HepG2 (cell line): ENCODE data around the gene MMP17. TPM values are rescaled to one million over a fixed set of nuclear protein-coding genes. Genes with fewer than 3 reads are reported as not detected.
A peak's percentile ranks its signal among the peaks of the same experiment; 100 is the strongest.

Experiments
- IKZF4 ChIP-seq: sonication (generic); formaldehyde crosslinking; IDR thresholded peaks from 2 replicates; pipeline ENCODE4 v1.5.1; 2020; ENCODE audit warnings: borderline replicate concordance, mild to moderate bottlenecking, low read depth, missing genetic modification reagents; ENCODE audit errors: not compliant biosample characterization
- RFX1 ChIP-seq: fragments of 450-650 bp; IDR thresholded peaks from 2 replicates; pipeline ENCODE4 v1.6.1; 2017
- RNF219 ChIP-seq: sonication (generic); formaldehyde crosslinking; IDR thresholded peaks from 2 replicates; pipeline ENCODE4 v1.5.0; 2020; ENCODE audit warnings: mild to moderate bottlenecking, missing genetic modification reagents
- RORA ChIP-seq: sonication (generic); formaldehyde crosslinking; IDR thresholded peaks from 2 replicates; pipeline ENCODE4 v1.5.0; 2020; ENCODE audit warnings: mild to moderate bottlenecking, missing genetic modification reagents, moderate library complexity
- ZNF263 ChIP-seq: sonication (generic); formaldehyde crosslinking; IDR thresholded peaks from 2 replicates; pipeline ENCODE4 v1.4.0; 2020; ENCODE audit warnings: missing genetic modification reagents
- ZNF318 ChIP-seq: sonication (generic); formaldehyde crosslinking; IDR thresholded peaks from 2 replicates; pipeline ENCODE4 v1.4.0; 2020; ENCODE audit warnings: mild to moderate bottlenecking, missing genetic modification reagents
- ZNF558 ChIP-seq: sonication (generic); formaldehyde crosslinking; IDR thresholded peaks from 2 replicates; pipeline ENCODE4 v1.9.0; 2022; ENCODE audit warnings: mild to moderate bottlenecking, missing genetic modification reagents, borderline replicate concordance
- ZNF562 ChIP-seq: sonication (generic); formaldehyde crosslinking; IDR thresholded peaks from 2 replicates; pipeline ENCODE4 v1.8.0; 2022; ENCODE audit warnings: missing genetic modification reagents, borderline replicate concordance
- ZSCAN22 ChIP-seq: sonication (generic); formaldehyde crosslinking; IDR thresholded peaks from 2 replicates; pipeline ENCODE4 v1.4.0; 2020; ENCODE audit warnings: mild to moderate bottlenecking, missing genetic modification reagents
- polyA plus RNA-seq, 8 experiments: library from polyadenylated mRNA; depleted of rRNA in 3 of 8; stranded (reverse) in 7 of 8; unstranded in 1 of 8; fragments of >200 nt; fragmentation: Illumina TruSeq in 4 of 8; extraction: Trizol in 4 of 8; gene quantifications; 2 replicates each; pipeline versions ENCODE4 v1.2.1 to v1.2.3, GENCODE V29; 2011 to 2016; ENCODE audit warnings: low read depth in 4 of 8, missing spikeins in 1 of 8, mixed read lengths in 1 of 8; ENCODE audit not compliant: insufficient read depth in 1 of 8
- total RNA-seq, 5 experiments: library from RNA; depleted of rRNA; stranded (reverse); fragments of >200 nt; fragmentation: Illumina TruSeq; extraction: Trizol; gene quantifications; 2 replicates each; pipeline ENCODE4 v1.2.3, GENCODE V29; 2016; ENCODE audit warnings: low read depth in 1 of 5
- TF ChIP-seq, protein P1 (sequence below): IDR thresholded peaks from 2 replicates; pipeline ENCODE4 v1.6.1; 2016; ENCODE audit warnings: low read depth
- TF ChIP-seq, protein P2 (sequence below): sonication (generic); formaldehyde crosslinking; IDR thresholded peaks from 2 replicates; pipeline ENCODE4 v1.9.0; 2021; ENCODE audit warnings: mild to moderate bottlenecking, missing genetic modification reagents

MMP17 gene
- total and polyA plus RNA-seq, 2 of the 13 experiments (the other 11 are each of a cell fraction or from before 2014, with no cell fraction given), result 0.55 to 0.80 TPM

- no peak for TF ChIP-seq ZNF318
- no peak for TF ChIP-seq RNF219 (CRISPR knock-in tag)
- no peak for TF ChIP-seq RORA (CRISPR knock-in tag)
- TF ChIP-seq, protein P1, sequence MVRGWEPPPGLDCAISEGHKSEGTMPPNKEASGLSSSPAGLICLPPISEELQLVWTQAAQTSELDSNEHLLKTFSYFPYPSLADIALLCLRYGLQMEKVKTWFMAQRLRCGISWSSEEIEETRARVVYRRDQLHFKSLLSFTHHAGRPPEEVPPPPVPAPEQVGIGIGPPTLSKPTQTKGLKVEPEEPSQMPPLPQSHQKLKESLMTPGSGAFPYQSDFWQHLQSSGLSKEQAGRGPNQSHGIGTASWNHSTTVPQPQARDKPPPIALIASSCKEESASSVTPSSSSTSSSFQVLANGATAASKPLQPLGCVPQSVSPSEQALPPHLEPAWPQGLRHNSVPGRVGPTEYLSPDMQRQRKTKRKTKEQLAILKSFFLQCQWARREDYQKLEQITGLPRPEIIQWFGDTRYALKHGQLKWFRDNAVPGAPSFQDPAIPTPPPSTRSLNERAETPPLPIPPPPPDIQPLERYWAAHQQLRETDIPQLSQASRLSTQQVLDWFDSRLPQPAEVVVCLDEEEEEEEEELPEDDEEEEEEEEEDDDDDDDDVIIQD (CRISPR knock-in tag), result no peak
- TF ChIP-seq ZNF558 (CRISPR knock-in tag), result no peak
- TF ChIP-seq, protein P2, sequence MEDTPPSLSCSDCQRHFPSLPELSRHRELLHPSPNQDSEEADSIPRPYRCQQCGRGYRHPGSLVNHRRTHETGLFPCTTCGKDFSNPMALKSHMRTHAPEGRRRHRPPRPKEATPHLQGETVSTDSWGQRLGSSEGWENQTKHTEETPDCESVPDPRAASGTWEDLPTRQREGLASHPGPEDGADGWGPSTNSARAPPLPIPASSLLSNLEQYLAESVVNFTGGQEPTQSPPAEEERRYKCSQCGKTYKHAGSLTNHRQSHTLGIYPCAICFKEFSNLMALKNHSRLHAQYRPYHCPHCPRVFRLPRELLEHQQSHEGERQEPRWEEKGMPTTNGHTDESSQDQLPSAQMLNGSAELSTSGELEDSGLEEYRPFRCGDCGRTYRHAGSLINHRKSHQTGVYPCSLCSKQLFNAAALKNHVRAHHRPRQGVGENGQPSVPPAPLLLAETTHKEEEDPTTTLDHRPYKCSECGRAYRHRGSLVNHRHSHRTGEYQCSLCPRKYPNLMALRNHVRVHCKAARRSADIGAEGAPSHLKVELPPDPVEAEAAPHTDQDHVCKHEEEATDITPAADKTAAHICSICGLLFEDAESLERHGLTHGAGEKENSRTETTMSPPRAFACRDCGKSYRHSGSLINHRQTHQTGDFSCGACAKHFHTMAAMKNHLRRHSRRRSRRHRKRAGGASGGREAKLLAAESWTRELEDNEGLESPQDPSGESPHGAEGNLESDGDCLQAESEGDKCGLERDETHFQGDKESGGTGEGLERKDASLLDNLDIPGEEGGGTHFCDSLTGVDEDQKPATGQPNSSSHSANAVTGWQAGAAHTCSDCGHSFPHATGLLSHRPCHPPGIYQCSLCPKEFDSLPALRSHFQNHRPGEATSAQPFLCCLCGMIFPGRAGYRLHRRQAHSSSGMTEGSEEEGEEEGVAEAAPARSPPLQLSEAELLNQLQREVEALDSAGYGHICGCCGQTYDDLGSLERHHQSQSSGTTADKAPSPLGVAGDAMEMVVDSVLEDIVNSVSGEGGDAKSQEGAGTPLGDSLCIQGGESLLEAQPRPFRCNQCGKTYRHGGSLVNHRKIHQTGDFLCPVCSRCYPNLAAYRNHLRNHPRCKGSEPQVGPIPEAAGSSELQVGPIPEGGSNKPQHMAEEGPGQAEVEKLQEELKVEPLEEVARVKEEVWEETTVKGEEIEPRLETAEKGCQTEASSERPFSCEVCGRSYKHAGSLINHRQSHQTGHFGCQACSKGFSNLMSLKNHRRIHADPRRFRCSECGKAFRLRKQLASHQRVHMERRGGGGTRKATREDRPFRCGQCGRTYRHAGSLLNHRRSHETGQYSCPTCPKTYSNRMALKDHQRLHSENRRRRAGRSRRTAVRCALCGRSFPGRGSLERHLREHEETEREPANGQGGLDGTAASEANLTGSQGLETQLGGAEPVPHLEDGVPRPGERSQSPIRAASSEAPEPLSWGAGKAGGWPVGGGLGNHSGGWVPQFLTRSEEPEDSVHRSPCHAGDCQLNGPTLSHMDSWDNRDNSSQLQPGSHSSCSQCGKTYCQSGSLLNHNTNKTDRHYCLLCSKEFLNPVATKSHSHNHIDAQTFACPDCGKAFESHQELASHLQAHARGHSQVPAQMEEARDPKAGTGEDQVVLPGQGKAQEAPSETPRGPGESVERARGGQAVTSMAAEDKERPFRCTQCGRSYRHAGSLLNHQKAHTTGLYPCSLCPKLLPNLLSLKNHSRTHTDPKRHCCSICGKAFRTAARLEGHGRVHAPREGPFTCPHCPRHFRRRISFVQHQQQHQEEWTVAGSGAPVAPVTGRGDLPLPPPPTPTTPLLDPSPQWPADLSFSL (CRISPR knock-in tag), result no peak
- TF ChIP-seq RFX1, result no peak
- no peak for TF ChIP-seq IKZF4 (CRISPR knock-in tag)
- TF ChIP-seq ZSCAN22 (CRISPR knock-in tag), result no peak
- TF ChIP-seq ZNF263 (CRISPR knock-in tag), result peak; percentile 39; the same call in 1 of the 2 replicates
- TF ChIP-seq ZNF562, result no peak
Observed at GRCh38 chr12:131862084-131862441, 33.9 kb downstream of the MMP17 start (continued).
